ENCODE measurements around the gene EPAS1. TPM values are rescaled to one million over a fixed set of nuclear protein-coding genes. Genes with fewer than 3 reads are reported as not detected.

The EPAS1 gene
- total and polyA plus RNA-seq, 5 donors, result 149 to 340 (median 246) TPM

- no peak for ATAC-seq
- DNase-seq, result no peak
- WGBS, result 86% methylated on average over 5 of the region's 5 CpGs
- Histone ChIP-seq H3K27me3 (ENCODE audit: control insufficient read depth, insufficient read depth) (no peaks in the 10 kb centered on the region), H3K27ac (ENCODE audit: low read length) (no peak overlapping the region), H3K9me3 (ENCODE audit: control insufficient read depth, low read length) (no peaks in the 10 kb centered on the region), H3K4me1 (ENCODE audit: control insufficient read depth, insufficient read depth, low read length) (no peaks in the 10 kb centered on the region), H3K4me3 (ENCODE audit: low read length) (no peak overlapping the region)
- intact Hi-C loops (cut with DNase I), result loop anchor here in 1 of 4 donors (10.0 kb wide), 1 partner anchor 225 kb away; no protein-coding TSS in a partner anchor
These were observed 7.1 kb upstream of the EPAS1 start for GRCh38 chr2:46290078-46290477.

DNA sequence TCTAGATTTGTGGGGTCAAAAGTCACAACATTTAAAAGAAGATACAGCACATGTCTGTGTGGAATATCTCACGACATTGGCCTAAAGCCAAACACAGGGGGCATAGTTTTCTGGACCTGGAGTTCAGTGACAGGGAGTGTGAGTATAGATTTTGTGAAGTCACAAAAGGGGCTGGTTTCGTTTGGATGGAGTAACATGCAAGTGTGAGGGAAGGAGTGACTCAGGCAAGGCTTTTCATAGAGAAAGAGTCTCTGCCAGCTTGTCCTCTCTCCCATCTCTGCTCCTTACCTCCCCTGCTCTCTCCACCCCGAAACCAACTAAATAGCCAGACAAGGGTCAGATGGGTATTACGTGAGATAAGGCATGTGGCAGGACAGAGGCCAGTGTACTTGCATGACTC is 3.7 kb upstream of the EPAS1 start:
- DNase-seq (no peak), ATAC-seq (no peak)
- intact Hi-C loops (cut with DNase I), result loop anchor here in 1 of 4 donors (10.0 kb wide), 1 partner anchor 229 kb away; no protein-coding TSS in a partner anchor
- Histone ChIP-seq H3K27me3 (ENCODE audit: control insufficient read depth, insufficient read depth) (no peaks in the 10 kb centered on the region), H3K27ac (ENCODE audit: low read length) (no peak overlapping the region), H3K9me3 (ENCODE audit: control insufficient read depth, low read length) (no peaks in the 10 kb centered on the region), H3K4me1 (ENCODE audit: control insufficient read depth, insufficient read depth, low read length) (no peaks in the 10 kb centered on the region), H3K4me3 (ENCODE audit: low read length) (no peak overlapping the region)
- 84% methylated on average over 4 of the region's 4 CpGs for WGBS

DNA sequence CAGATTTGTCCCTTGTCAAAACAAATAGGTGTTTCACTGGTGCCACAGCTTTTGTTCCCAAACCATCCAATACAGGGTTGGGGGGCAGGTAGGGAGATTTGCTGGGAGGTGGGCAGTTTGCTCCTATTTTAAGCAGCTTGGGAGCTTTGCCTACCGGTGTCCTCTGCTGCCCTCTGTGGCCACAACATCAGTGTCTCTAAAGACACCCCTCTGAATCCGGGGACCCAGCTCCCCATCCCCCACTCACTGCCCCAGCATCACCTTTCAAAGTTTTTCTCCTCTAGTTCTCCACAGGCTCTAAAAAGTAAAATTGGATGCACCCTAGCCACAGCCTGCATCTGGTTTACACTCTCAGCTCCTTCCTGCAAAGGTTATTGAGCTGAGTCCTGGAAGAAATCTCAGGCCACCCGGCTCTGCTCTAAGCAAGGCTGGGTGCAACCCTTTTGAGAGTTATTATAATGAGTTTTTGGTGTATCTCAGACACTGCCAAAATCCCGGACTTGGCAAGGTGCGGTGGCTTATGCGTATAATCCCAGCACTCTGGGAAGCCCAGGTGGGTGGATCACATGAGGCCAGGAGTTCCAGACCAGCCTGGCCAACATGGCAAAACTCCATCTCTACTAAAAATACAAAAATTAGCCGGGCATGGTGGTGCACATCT is 2.9 kb upstream of the EPAS1 start:
- intact Hi-C loops (cut with DNase I), result loop anchor here in 1 of 4 donors (10.0 kb wide), 1 partner anchor 230 kb away; no protein-coding TSS in a partner anchor
- DNase-seq, result peak in 2 of 3 donors; percentile 59 to 70
- ATAC-seq, result no peak
- no peaks in the 10 kb centered on the region for H3K27me3 ChIP-seq (ENCODE audit: control insufficient read depth, insufficient read depth)
- H3K27ac ChIP-seq (ENCODE audit: low read length), result no peak overlapping the region
- no peaks in the 10 kb centered on the region for H3K4me1 ChIP-seq (ENCODE audit: control insufficient read depth, insufficient read depth, low read length)
- H3K4me3 ChIP-seq (ENCODE audit: low read length), result no peak overlapping the region
- H3K9me3 ChIP-seq (ENCODE audit: control insufficient read depth, low read length), result no peaks in the 10 kb centered on the region
- WGBS, result 59% methylated on average over 7 of the region's 7 CpGs

DNA sequence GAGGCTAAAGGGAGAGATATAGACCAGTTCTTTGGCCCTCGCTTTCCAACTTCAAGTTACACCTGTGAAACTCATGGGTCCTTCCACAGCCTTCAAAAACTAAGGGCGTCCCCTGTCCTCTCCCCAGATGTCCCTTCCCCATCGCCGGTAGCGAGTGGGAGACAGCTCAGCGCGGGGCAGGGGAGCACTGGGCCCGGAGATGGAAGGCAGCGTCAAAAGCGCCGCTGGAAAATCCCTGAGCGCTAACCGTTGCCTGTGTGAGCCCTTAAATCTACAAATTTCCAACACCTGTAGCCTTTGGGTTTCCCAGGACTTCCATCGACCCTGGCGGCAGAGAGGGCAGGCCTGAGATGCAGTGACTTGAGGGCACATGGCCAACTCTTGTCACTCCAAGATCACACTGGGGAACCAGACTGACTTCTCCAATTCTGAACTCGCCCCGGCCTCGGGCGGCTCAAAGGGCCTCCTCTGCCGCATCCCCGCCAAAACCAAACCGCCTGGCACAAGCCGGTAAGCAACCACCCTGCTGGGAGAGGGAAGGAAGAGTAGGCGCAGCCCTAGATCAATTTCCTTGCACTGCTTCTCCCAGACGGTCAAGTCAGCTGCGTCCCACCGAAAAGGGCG is 879 bp upstream of the EPAS1 start:
- no peaks in the 10 kb centered on the region for H3K9me3 ChIP-seq (ENCODE audit: control insufficient read depth, low read length)
- H3K4me3 ChIP-seq (ENCODE audit: low read length), result peak overlapping the region; percentile 93
- intact Hi-C loops (cut with DNase I), result loop anchor here in 3 of 4 donors (5.0 to 10.0 kb wide), 4 partner anchors 41 to 234 kb away; no protein-coding TSS in a partner anchor
- no peaks in the 10 kb centered on the region for H3K27me3 ChIP-seq (ENCODE audit: control insufficient read depth, insufficient read depth)
- WGBS, result 40% methylated on average over 28 of the region's 28 CpGs
- peak overlapping the region; percentile 98 for H3K27ac ChIP-seq (ENCODE audit: low read length)
- peak; percentile 0 to 10 for ATAC-seq
- peak; percentile 66 to 88 (median 81) for DNase-seq
- H3K4me1 ChIP-seq (ENCODE audit: control insufficient read depth, insufficient read depth, low read length), result peaks cover 3% of the 10 kb centered on the region

DNA sequence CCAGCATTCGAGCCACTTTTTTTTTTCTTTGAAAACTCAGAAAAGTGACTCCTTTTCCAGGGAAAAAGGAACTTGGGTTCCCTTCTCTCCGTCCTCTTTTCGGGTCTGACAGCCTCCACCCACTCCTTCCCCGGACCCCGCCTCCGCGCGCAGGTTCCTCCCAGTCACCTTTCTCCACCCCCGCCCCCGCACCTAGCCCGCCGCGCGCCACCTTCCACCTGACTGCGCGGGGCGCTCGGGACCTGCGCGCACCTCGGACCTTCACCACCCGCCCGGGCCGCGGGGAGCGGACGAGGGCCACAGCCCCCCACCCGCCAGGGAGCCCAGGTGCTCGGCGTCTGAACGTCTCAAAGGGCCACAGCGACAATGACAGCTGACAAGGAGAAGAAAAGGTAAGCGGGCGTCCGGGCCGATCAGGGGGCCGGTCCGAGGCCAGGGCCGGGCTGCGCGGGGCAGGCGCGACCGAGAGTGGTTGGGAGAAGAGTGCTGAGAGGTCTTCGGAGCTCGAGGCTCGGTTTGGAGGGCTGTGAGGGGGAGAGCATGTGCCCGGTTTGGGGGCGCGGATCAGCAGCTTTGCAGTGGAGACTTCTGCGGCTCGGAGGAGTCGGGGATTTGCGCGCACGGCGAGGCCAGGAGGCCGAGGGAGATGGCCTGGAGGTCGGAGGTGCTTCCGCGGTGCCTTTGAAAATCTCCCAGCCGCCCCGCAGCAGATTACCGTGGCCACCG is 502 bp downstream of the EPAS1 start:
- WGBS, result under 1% methylated on average over 65 of the region's 65 CpGs
- Histone ChIP-seq H3K4me3 (ENCODE audit: low read length) (peak overlapping the region; percentile 93), H3K9me3 (ENCODE audit: control insufficient read depth, low read length) (no peaks in the 10 kb centered on the region), H3K27ac (ENCODE audit: low read length) (peak overlapping the region; percentile 83), H3K4me1 (ENCODE audit: control insufficient read depth, insufficient read depth, low read length) (peaks cover 3% of the 10 kb centered on the region), H3K27me3 (ENCODE audit: control insufficient read depth, insufficient read depth) (no peaks in the 10 kb centered on the region)
- peak; percentile 14 to 40 for ATAC-seq
- peak; percentile 74 to 88 (median 84) for DNase-seq
- intact Hi-C loops (cut with DNase I), result loop anchor here in 3 of 4 donors (2.0 to 10.0 kb wide), 5 partner anchors 40 to 235 kb away; no protein-coding TSS in a partner anchor

DNA sequence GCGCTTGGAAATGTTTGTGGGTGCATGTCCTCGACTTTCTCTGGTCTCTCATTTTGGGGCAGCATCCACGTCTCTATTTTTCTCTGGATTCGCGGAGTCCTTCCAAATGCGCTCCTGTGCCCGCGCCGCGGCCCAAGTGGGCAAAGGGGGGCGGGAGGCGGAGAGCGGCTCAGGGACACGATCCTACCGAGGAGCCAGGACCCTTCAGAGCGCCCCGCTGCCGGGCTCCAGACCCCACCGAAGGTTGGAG is 990 bp downstream of the EPAS1 start:
- under 1% methylated on average over 19 of the region's 19 CpGs for WGBS
- intact Hi-C loops (cut with DNase I), result loop anchor here in 3 of 4 donors (2.0 to 10.0 kb wide), 5 partner anchors 39 to 236 kb away; no protein-coding TSS in a partner anchor
- ATAC-seq (peak in 1 of 2 donors; percentile 1), DNase-seq (peak in 1 of 3 donors; percentile 72)
- H3K27ac ChIP-seq (ENCODE audit: low read length), result peak overlapping the region; percentile 83
- H3K4me3 ChIP-seq (ENCODE audit: low read length), result peak overlapping the region; percentile 93
- peaks cover 5% of the 10 kb centered on the region for H3K4me1 ChIP-seq (ENCODE audit: control insufficient read depth, insufficient read depth, low read length)
- H3K27me3 ChIP-seq (ENCODE audit: control insufficient read depth, insufficient read depth), result no peaks in the 10 kb centered on the region
- H3K9me3 ChIP-seq (ENCODE audit: control insufficient read depth, low read length), result no peaks in the 10 kb centered on the region

DNA sequence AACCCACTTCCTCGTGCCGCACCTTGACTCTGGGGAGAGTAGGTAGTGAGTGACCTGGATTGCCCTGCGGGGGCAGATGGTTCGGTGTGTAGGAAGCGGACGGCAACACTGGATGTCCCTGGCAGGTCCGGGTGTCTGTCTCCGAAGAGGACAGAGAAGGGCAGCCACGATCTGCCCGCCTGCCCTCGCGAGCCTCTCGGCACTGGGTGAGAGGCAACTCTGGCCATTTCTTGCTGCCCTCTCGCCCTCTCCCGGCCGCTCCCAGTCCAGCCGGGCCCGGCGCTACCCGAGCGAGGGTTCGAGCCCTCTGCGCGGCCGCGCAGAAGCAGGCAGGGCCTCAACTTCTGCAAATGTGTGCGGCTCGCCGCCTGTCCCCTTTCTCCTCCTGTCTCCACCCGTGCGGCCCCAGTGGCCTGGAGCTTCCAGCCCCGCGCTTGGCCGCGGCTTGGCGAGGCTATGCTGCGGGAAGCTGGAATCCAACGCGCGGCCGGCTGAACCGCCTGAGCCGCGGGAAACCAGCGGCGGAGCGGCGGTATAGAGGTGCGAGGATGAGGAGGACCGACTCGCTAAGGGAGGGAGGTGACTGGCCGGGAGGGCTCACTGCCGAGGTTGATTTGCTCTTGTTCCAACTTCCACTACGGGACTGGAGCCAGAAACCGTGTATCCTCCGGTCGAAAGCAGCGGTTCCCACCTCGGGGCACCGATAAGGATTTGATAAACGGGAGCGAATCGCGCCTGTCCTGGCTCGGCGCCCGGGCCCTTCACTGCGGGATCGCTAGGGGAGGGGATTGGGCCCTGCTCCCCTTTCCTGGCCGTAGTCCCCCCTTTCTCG is 1.5 kb downstream of the EPAS1 start:
- peak; percentile 83 to 93 (median 92) for DNase-seq
- Histone ChIP-seq H3K4me3 (ENCODE audit: low read length) (peak overlapping the region; percentile 93), H3K27ac (ENCODE audit: low read length) (peak overlapping the region; percentile 83), H3K4me1 (ENCODE audit: control insufficient read depth, insufficient read depth, low read length) (peaks cover 9% of the 10 kb centered on the region), H3K9me3 (ENCODE audit: control insufficient read depth, low read length) (no peaks in the 10 kb centered on the region), H3K27me3 (ENCODE audit: control insufficient read depth, insufficient read depth) (no peaks in the 10 kb centered on the region)
- intact Hi-C loops (cut with DNase I), result loop anchor here in 3 of 4 donors (2.0 to 10.0 kb wide), 5 partner anchors 39 to 236 kb away; no protein-coding TSS in a partner anchor
- under 1% methylated on average over 71 of the region's 71 CpGs for WGBS
- peak; percentile 42 to 58 for ATAC-seq

DNA sequence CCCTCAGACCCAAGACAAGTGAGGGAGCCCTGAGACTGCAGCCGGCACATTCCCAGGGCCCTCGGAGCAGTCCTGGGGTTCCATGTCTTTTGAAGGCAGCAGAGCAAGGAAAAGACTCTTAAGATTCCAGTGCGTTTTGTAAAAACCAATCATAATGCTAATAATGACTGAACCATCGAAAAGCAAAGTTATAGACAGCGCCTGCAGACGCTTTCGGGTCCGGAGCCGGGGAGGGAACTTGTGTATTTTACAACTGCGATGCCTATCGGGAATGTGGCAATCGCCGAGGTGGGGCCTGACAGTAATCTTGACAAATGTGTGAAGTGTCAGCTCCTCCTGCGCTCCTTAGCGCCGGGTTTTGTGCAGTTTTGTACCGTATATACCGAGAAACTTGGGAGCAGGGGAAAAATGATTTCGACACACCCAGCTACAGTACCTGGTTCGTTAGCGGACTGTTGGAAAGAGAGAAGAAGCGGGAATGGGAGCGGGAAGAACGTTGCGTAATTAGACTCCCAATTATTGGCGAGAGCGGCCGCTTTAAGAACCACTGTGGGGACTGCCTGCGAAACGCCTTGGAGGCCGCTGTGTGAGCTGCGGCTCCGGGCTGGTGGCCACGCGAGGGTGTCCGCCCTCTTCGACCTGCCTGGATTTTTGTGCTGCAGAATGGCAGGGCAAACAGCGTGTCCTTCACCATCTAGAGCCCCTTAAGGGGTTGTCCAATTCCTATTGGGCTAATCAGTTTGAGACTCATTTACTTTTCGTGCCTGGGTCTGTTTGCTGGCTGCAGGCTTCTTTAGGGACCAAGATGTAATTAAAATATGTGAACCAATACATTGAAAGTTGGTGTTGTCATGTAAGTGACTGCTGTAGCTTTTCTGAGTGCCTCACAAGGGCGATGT is 2.4 kb downstream of the EPAS1 start:
- Histone ChIP-seq H3K4me3 (ENCODE audit: low read length) (peak overlapping the region; percentile 93), H3K9me3 (ENCODE audit: control insufficient read depth, low read length) (no peaks in the 10 kb centered on the region), H3K27me3 (ENCODE audit: control insufficient read depth, insufficient read depth) (no peaks in the 10 kb centered on the region), H3K4me1 (ENCODE audit: control insufficient read depth, insufficient read depth, low read length) (peaks cover 10% of the 10 kb centered on the region), H3K27ac (ENCODE audit: low read length) (peak overlapping the region; percentile 83)
- peak; percentile 80 to 91 (median 88) for DNase-seq
- peak; percentile 42 to 45 for ATAC-seq
- 1% methylated on average over 40 of the region's 40 CpGs for WGBS
- intact Hi-C loops (cut with DNase I), result loop anchor here (2.0 to 10.0 kb wide), 7 partner anchors 38 to 237 kb away; no protein-coding TSS in a partner anchor

- Histone ChIP-seq H3K4me1 (ENCODE audit: control insufficient read depth, insufficient read depth, low read length) (peaks cover 16% of the 10 kb centered on the region), H3K4me3 (ENCODE audit: low read length) (peak overlapping the region; percentile 93), H3K9me3 (ENCODE audit: control insufficient read depth, low read length) (no peaks in the 10 kb centered on the region), H3K27me3 (ENCODE audit: control insufficient read depth, insufficient read depth) (no peaks in the 10 kb centered on the region), H3K27ac (ENCODE audit: low read length) (peak overlapping the region; percentile 83)
- 57% methylated on average over 6 of the region's 6 CpGs for WGBS
- DNase-seq (no peak), ATAC-seq (no peak)
- intact Hi-C loops (cut with DNase I), result loop anchor here in 2 of 4 donors (10.0 kb wide), 2 partner anchors 54 to 64 kb away; no protein-coding TSS in a partner anchor
These were observed 3.2 kb downstream of the EPAS1 start for GRCh38 chr2:46300406-46300832.
